ENCODE data around the gene ZNF497.

The ZNF497 gene

GRCh38 chr19:58372311-58373133 lies 10.0 kb upstream of the ZNF497 start:
- peak in 7 of 58 donors; percentile 11 to 31 (median 12) for DNase-seq

GRCh38 chr19:58368561-58369360 lies 6.2 kb upstream of the ZNF497 start:
- no peak for DNase-seq

- no peak for DNase-seq
Observed at GRCh38 chr19:58367698-58368454, 5.3 kb upstream of the ZNF497 start.

- DNase-seq, result no peak
Observed at GRCh38 chr19:58366585-58367430, 4.3 kb upstream of the ZNF497 start.

GRCh38 chr19:58364146-58364545 lies 1.6 kb upstream of the ZNF497 start:
- no peak for DNase-seq

GRCh38 chr19:58361900-58362271 lies 665 bp downstream of the ZNF497 start:
- DNase-seq, result peak in 22 of 58 donors; percentile 46 to 80 (median 58)

GRCh38 chr19:58357481-58358145 lies 4.9 kb downstream of the ZNF497 start:
- no peak for DNase-seq

GRCh38 chr19:58356766-58357480 lies 5.6 kb downstream of the ZNF497 start:
- no peak for DNase-seq

GRCh38 chr19:58355908-58356765 lies 6.4 kb downstream of the ZNF497 start:
- DNase-seq, result no peak

- no peak for DNase-seq
Observed at GRCh38 chr19:58355215-58355796, 7.2 kb downstream of the ZNF497 start.

GRCh38 chr19:58354478-58355030 lies 8.0 kb downstream of the ZNF497 start:
- DNase-seq, result no peak

GRCh38 chr19:58353717-58354477 lies 8.7 kb downstream of the ZNF497 start:
- DNase-seq, result no peak

- DNase-seq, result no peak
Observed at GRCh38 chr19:58352760-58353671, 9.5 kb downstream of the ZNF497 start, which contains the start of gene A1BG. Gene A1BG, minus strand, starts transcription at chr19:58353492. Its CDS starts 55 bp downstream, at chr19:58353437.

GRCh38 chr19:58351990-58352755 lies 10.4 kb downstream of the ZNF497 start:
- no peak for DNase-seq

GRCh38 chr19:58351558-58351878 lies 11.0 kb downstream of the ZNF497 start:
- no peak for DNase-seq

Data from anterior cingulate cortex (tissue), 58 donors.